HepG2 (cell line): ENCODE results near the gene PATL1. TPM values are rescaled to one million over a fixed set of nuclear protein-coding genes. Genes with fewer than 3 reads are reported as not detected.

Source experiments
- ATAC-seq: fragments of 200-7000 bp; cut with Tn5 transposase; 3 replicates; pipeline ENCODE4 v1.9.1; 2020; ENCODE audit warnings: mild to moderate bottlenecking, moderate library complexity
- BruUV-seq: library from RNA; stranded (reverse); fragments of 400-500 nt; replicated peaks from 2 replicates; lab custom pipeline; 2021; lab: Mats Ljungman, UMichigan
- CTCF ChIA-PET: fragments of 300-600 bp; formaldehyde crosslinking; extraction: SDS; loops from one replicate; lab custom pipeline; 2021; ENCODE audit warnings: low total read pairs, inconsistent platforms, low intra/inter-chr PET ratio; lab: Yijun Ruan, JAX
- POLR2A ChIA-PET: fragments of 350-600 bp; sonication (Branson Sonifier 250); formaldehyde crosslinking; loops from one replicate; lab custom pipeline; 2020; ENCODE audit warnings: antibody characterized with exemption, inconsistent platforms; lab: Yijun Ruan, JAX
- DNase-seq: peaks from one replicate; pipeline ENCODE4 v3.0.0-alpha.2; 2015; ENCODE audit warnings: low spot score
- FAIRE-seq: peaks from 3 replicates; lab custom pipeline; 2011; peaks lifted over from hg19 to GRCh38; lab: Jason Lieb, UNC
- H2AFZ ChIP-seq: one replicate; pipeline ENCODE4 v1.6.1; 2011; ENCODE audit warnings: low read length, inconsistent platforms
- H3K27ac ChIP-seq: fragments of 300-600 bp; 3 replicates; pipeline ENCODE4 v1.8.0; 2011; ENCODE audit warnings: mixed run types, mild to moderate bottlenecking, mixed read lengths, low read length, inconsistent platforms; ENCODE audit not compliant: insufficient read depth; ENCODE audit errors: extremely low read length
- H3K27me3 ChIP-seq, 2 experiments: fragments of 200-600 bp in 1 of 2; 2 replicates in 1 of 2; 3 replicates in 1 of 2; pipeline versions ENCODE4 v1.6.0 to v1.8.0; 2011; ENCODE audit warnings: low read length in 2 of 2, mild to moderate bottlenecking in 2 of 2, moderate library complexity in 2 of 2, inconsistent platforms in 1 of 2; ENCODE audit not compliant: insufficient read depth in 2 of 2, control insufficient read depth in 1 of 2
- H3K36me3 ChIP-seq, 2 experiments: fragments of 200-600 bp in 1 of 2; replicated peaks in 1 of 2; 2 replicates in 1 of 2; 3 replicates in 1 of 2; pipeline versions ENCODE4 v1.5.1 to v1.8.0; 2011; ENCODE audit warnings: low read length in 2 of 2, inconsistent platforms in 1 of 2; ENCODE audit not compliant: insufficient read depth in 2 of 2, control insufficient read depth in 1 of 2
- H3K4me1 ChIP-seq: 2 replicates; pipeline ENCODE4 v1.5.1; 2012; ENCODE audit warnings: low read length, inconsistent platforms; ENCODE audit not compliant: insufficient read depth
- H3K4me2 ChIP-seq: 2 replicates; pipeline ENCODE4 v1.6.0; 2011; ENCODE audit warnings: low read depth, low read length, inconsistent platforms
- H3K4me3 ChIP-seq, 3 experiments: fragments of 200-600 bp in 1 of 3; sonication (generic), shearing (Covaris generic) in 1 of 3; replicated peaks in 1 of 3; 2 replicates each; pipeline ENCODE4 v1.5.1; 2011 to 2016; ENCODE audit warnings: low read length in 3 of 3, inconsistent platforms in 2 of 3, low read depth in 2 of 3, mild to moderate bottlenecking in 2 of 3, control low read depth in 1 of 3, mixed read lengths in 1 of 3; ENCODE audit not compliant: insufficient read depth in 1 of 3
- H3K79me2 ChIP-seq: one replicate; pipeline ENCODE4 v1.6.1; 2011; ENCODE audit warnings: low read length, inconsistent platforms; ENCODE audit not compliant: insufficient read depth
- H3K9ac ChIP-seq: 2 replicates; pipeline ENCODE4 v1.6.0; 2011; ENCODE audit warnings: mild to moderate bottlenecking, low read depth, low read length, inconsistent platforms; ENCODE audit not compliant: insufficient read depth
- H3K9me3 ChIP-seq: 2 replicates; pipeline ENCODE4 v1.5.1; 2012; ENCODE audit warnings: mild to moderate bottlenecking, low read length
- H4K20me1 ChIP-seq: 2 replicates; pipeline ENCODE4 v1.6.0; 2011; ENCODE audit warnings: inconsistent platforms, mild to moderate bottlenecking, low read length, moderate library complexity; ENCODE audit not compliant: insufficient read depth
- CAMTA2 ChIP-seq: sonication (generic); formaldehyde crosslinking; IDR thresholded peaks from 2 replicates; pipeline ENCODE4 v1.4.0; 2020; ENCODE audit warnings: mild to moderate bottlenecking, missing genetic modification reagents, borderline replicate concordance
- FOXK2 ChIP-seq: fragments of 450-650 bp; IDR thresholded peaks from 2 replicates; pipeline ENCODE4 v1.6.1; 2016
- FOXO1 ChIP-seq: sonication (generic); formaldehyde crosslinking; IDR thresholded peaks from 2 replicates; pipeline ENCODE4 v1.4.0; 2020; ENCODE audit warnings: missing genetic modification reagents
- GABPA ChIP-seq, 2 experiments: IDR thresholded peaks; 2 replicates each; pipeline ENCODE4 v1.6.1; 2011 to 2016; ENCODE audit warnings: low read depth in 2 of 2, low read length in 1 of 2, missing biosample characterization in 1 of 2, missing genetic modification characterization in 1 of 2
- MIER3 ChIP-seq: IDR thresholded peaks from 2 replicates; pipeline ENCODE4 v1.6.1; 2016; ENCODE audit warnings: missing compliant biosample characterization, borderline replicate concordance
- MTA1 ChIP-seq: sonication (generic); formaldehyde crosslinking; IDR thresholded peaks from 2 replicates; pipeline ENCODE4 v1.4.0; 2020; ENCODE audit warnings: missing genetic modification reagents, mild to moderate bottlenecking, borderline replicate concordance
- SNAPC5 ChIP-seq: sonication (generic); formaldehyde crosslinking; IDR thresholded peaks from 2 replicates; pipeline ENCODE4 v1.8.1; 2023; ENCODE audit warnings: mild to moderate bottlenecking, missing genetic modification reagents, borderline replicate concordance
- ZNF124 ChIP-seq: sonication (generic); formaldehyde crosslinking; IDR thresholded peaks from 2 replicates; pipeline ENCODE4 v1.4.0; 2020; ENCODE audit warnings: missing genetic modification reagents
- ZNF205 ChIP-seq: IDR thresholded peaks from 2 replicates; pipeline ENCODE4 v1.6.1; 2018; ENCODE audit warnings: missing biosample characterization, missing genetic modification reagents
- ZNF24 ChIP-seq: fragments of 450-650 bp; IDR thresholded peaks from 2 replicates; pipeline ENCODE4 v1.6.1; 2017; ENCODE audit warnings: antibody characterized with exemption, mild to moderate bottlenecking
- WGBS: methylation state at CpG from one replicate; pipeline ENCODE4 v1.1.6; 2017; ENCODE audit warnings: low lambda C conversion rate; 5-methylcytosine and 5-hydroxymethylcytosine counted together
- in situ Hi-C: cut with HindIII; loops from 2 replicates; pipeline ENCODE4 v1.10.0; 2017; ENCODE audit warnings: low pct_unique_long_range_greater_than_20kb; ENCODE audit not compliant: extremely low pct_ligation_motif_present
- intact Hi-C: fragments of 100-400 bp; cut with micrococcal nuclease; formaldehyde crosslinking; loops from one replicate; pipeline ENCODE4 v1.10.0; 2022; ENCODE audit not compliant: unreplicated experiment
- polyA plus RNA-seq, 8 experiments: library from polyadenylated mRNA; depleted of rRNA in 3 of 8; stranded (reverse) in 7 of 8; unstranded in 1 of 8; fragments of >200 nt; fragmentation: Illumina TruSeq in 4 of 8; extraction: Trizol in 4 of 8; gene quantifications; 2 replicates each; pipeline versions ENCODE4 v1.2.1 to v1.2.3, GENCODE V29; 2011 to 2016; ENCODE audit warnings: low read depth in 4 of 8, missing spikeins in 1 of 8, mixed read lengths in 1 of 8; ENCODE audit not compliant: insufficient read depth in 1 of 8
- total RNA-seq, 5 experiments: library from RNA; depleted of rRNA; stranded (reverse); fragments of >200 nt; fragmentation: Illumina TruSeq; extraction: Trizol; gene quantifications; 2 replicates each; pipeline ENCODE4 v1.2.3, GENCODE V29; 2016; ENCODE audit warnings: low read depth in 1 of 5
- TF ChIP-seq, protein P1 (sequence below): sonication (generic); formaldehyde crosslinking; IDR thresholded peaks from 2 replicates; pipeline ENCODE4 v1.5.1; 2020; ENCODE audit warnings: mild to moderate bottlenecking, missing genetic modification reagents, borderline replicate concordance

Gene PATL1
- total and polyA plus RNA-seq, 2 of the 13 experiments (the other 11 are each of a cell fraction or from before 2014, with no cell fraction given): 12.9 to 26.8 TPM

GRCh38 chr11:59647245-59647980 is 21.4 kb downstream of the PATL1 start:
- Histone ChIP-seq H2AFZ (no peak overlapping the region), H4K20me1 (peaks cover 7% of the 10 kb centered on the region; the same call in 1 of the 2 replicates), H3K27me3 (no peaks in the 10 kb centered on the region), H3K79me2 (no peaks in the 10 kb centered on the region), H3K27ac (no peak overlapping the region), H3K4me2 (no peak overlapping the region), H3K9me3 (no peaks in the 10 kb centered on the region), H3K4me3 (no peak overlapping the region), H3K9ac (no peak overlapping the region), H3K4me1 (peaks cover 18% of the 10 kb centered on the region), H3K36me3 (peaks cover 13 to 73% of the 10 kb centered on the region in 2 experiments)
- ChIA-PET CTCF (no interaction called here), POLR2A (no interaction called here)
- ATAC-seq (no peak), DNase-seq (no peak), FAIRE-seq (no peak)
- WGBS: 98% methylated on average over 3 of the region's 3 CpGs
- BruUV-seq: TSS peak; percentile 31
- in situ Hi-C loops: no loop called here
- intact Hi-C loops: no loop called here
- no peak for TF ChIP-seq MTA1 (CRISPR knock-in tag)
- TF ChIP-seq SNAPC5: no peak
- TF ChIP-seq GABPA (IDR thresholded peaks at IDR 0.05; ENCODE audit: low read depth, low read length): no peak
- TF ChIP-seq GABPA (CRISPR knock-in tag; IDR thresholded peaks at IDR 0.05; ENCODE audit: low read depth): no peak
- TF ChIP-seq, protein P1, sequence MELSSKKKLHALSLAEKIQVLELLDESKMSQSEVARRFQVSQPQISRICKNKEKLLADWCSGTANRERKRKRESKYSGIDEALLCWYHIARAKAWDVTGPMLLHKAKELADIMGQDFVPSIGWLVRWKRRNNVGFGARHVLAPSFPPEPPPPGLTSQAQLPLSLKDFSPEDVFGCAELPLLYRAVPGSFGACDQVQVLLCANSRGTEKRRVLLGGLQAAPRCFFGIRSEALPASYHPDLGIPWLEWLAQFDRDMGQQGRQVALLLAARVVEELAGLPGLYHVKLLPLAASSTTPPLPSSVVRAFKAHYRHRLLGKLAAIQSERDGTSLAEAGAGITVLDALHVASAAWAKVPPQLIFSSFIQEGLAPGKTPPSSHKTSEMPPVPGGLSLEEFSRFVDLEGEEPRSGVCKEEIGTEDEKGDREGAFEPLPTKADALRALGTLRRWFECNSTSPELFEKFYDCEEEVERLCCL (CRISPR knock-in tag): no peak
- TF ChIP-seq MIER3 (CRISPR knock-in tag): no peak
- no peak for TF ChIP-seq ZNF205
- TF ChIP-seq ZNF24: no peak
- TF ChIP-seq FOXK2: no peak
- no peak for TF ChIP-seq ZNF124 (CRISPR knock-in tag)
- TF ChIP-seq CAMTA2 (CRISPR knock-in tag): no peak
- no peak for TF ChIP-seq FOXO1
